WTC11 (cell line): ENCODE data around the gene TMEM52B. TPM values are rescaled to one million over a fixed set of nuclear protein-coding genes. Genes with fewer than 3 reads are reported as not detected.

Source experiments
- ATAC-seq: fragments of 200-7000 bp; cut with Tn5 transposase; 2 replicates; pipeline ENCODE4 v1.10.0; 2021; ENCODE audit warnings: mild to moderate bottlenecking, moderate library complexity
- CTCF ChIA-PET: fragments of 300-600 bp; sonication (Branson Sonifier 250); formaldehyde crosslinking; loops from one replicate; lab custom pipeline; 2021; ENCODE audit warnings: antibody characterized with exemption; lab: Charles Lee
- POLR2A ChIA-PET: fragments of 350-600 bp; sonication (Branson Sonifier 250); formaldehyde crosslinking; loops from one replicate; lab custom pipeline; 2021; ENCODE audit warnings: antibody characterized with exemption; lab: Charles Lee
- DNase-seq: peaks from one replicate; pipeline ENCODE4 v3.0.0; 2021; ENCODE audit warnings: low spot score
- H3K27ac Mint-ChIP-seq: 2 replicates; pipeline ENCODE4 v1.8.0; 2021; ENCODE audit warnings: mixed read lengths
- H3K27me3 Mint-ChIP-seq: 2 replicates; pipeline ENCODE4 v1.8.0; 2021; ENCODE audit warnings: low read depth, mild to moderate bottlenecking, moderate library complexity, mixed read lengths
- H3K36me3 Mint-ChIP-seq: 2 replicates; pipeline ENCODE4 v1.8.0; 2021; ENCODE audit warnings: mixed read lengths
- H3K4me1 Mint-ChIP-seq: 2 replicates; pipeline ENCODE4 v1.8.0; 2022; ENCODE audit warnings: mixed read lengths
- H3K4me3 Mint-ChIP-seq: 2 replicates; pipeline ENCODE4 v1.8.0; 2021; ENCODE audit warnings: mild to moderate bottlenecking, moderate library complexity, mixed read lengths
- H3K9me3 Mint-ChIP-seq: 2 replicates; pipeline ENCODE4 v1.8.0; 2021; ENCODE audit warnings: mixed read lengths
- FOXP1 ChIP-seq: sonication (generic); formaldehyde crosslinking; IDR thresholded peaks from 2 replicates; pipeline ENCODE4 v1.8.0; 2022; ENCODE audit warnings: missing genetic modification reagents, mild to moderate bottlenecking, moderate library complexity, borderline replicate concordance
- GTF2I ChIP-seq: fragments of 250-450 bp; sonication (Bioruptor Pico); conservative IDR thresholded peaks from 2 replicates; pipeline ENCODE4 v1.4.0; 2021; ENCODE audit warnings: mild to moderate bottlenecking
- JUN ChIP-seq: sonication (generic); formaldehyde crosslinking; IDR thresholded peaks from 2 replicates; pipeline ENCODE4 v1.8.0; 2023; ENCODE audit warnings: mild to moderate bottlenecking, missing genetic modification reagents
- MXD4 ChIP-seq: fragments of 250-450 bp; sonication (Bioruptor Pico); IDR thresholded peaks from 2 replicates; pipeline ENCODE4 v1.8.0; 2021; ENCODE audit warnings: mild to moderate bottlenecking, moderate library complexity, borderline replicate concordance
- NR2C2 ChIP-seq: sonication (generic); formaldehyde crosslinking; IDR thresholded peaks from 2 replicates; pipeline ENCODE4 v1.8.0; 2022; ENCODE audit warnings: mild to moderate bottlenecking, missing genetic modification reagents
- SMAD4 ChIP-seq: sonication (generic); formaldehyde crosslinking; IDR thresholded peaks from 2 replicates; pipeline ENCODE4 v1.8.0; 2022; ENCODE audit warnings: mild to moderate bottlenecking, missing genetic modification reagents
- ZNF121 ChIP-seq: sonication (generic); formaldehyde crosslinking; IDR thresholded peaks from 2 replicates; pipeline ENCODE4 v1.8.0; 2023; ENCODE audit warnings: missing genetic modification reagents
- ZNF416 ChIP-seq: fragments of 250-450 bp; sonication (Bioruptor Pico); IDR thresholded peaks from 2 replicates; pipeline ENCODE4 v1.9.0; 2021; ENCODE audit warnings: mild to moderate bottlenecking, inconsistent platforms
- total RNA-seq: library from RNA; stranded (reverse); gene quantifications from 3 replicates; pipeline ENCODE4 v1.2.3, GENCODE V29; 2021
- TF ChIP-seq, protein P1 (sequence below): fragments of 250-450 bp; sonication (Bioruptor Pico); conservative IDR thresholded peaks from 2 replicates; pipeline ENCODE4 v1.9.0; 2021; ENCODE audit warnings: mild to moderate bottlenecking
- TF ChIP-seq, protein P2 (sequence below): sonication (generic); formaldehyde crosslinking; IDR thresholded peaks from 2 replicates; pipeline ENCODE4 v1.8.0; 2023; ENCODE audit warnings: mild to moderate bottlenecking, missing genetic modification reagents
- TF ChIP-seq, protein P3 (sequence below): sonication (generic); formaldehyde crosslinking; IDR thresholded peaks from 2 replicates; pipeline ENCODE4 v1.8.1; 2023; ENCODE audit warnings: mild to moderate bottlenecking, moderate library complexity, missing genetic modification reagents
- TF ChIP-seq, protein P4 (sequence below): sonication (generic); formaldehyde crosslinking; IDR thresholded peaks from 2 replicates; pipeline ENCODE4 v1.8.0; 2023; ENCODE audit warnings: missing genetic modification reagents, mild to moderate bottlenecking, borderline replicate concordance
- TF ChIP-seq, protein P5 (sequence below): sonication (generic); formaldehyde crosslinking; IDR thresholded peaks from 2 replicates; pipeline ENCODE4 v1.8.0; 2022; ENCODE audit warnings: mild to moderate bottlenecking, missing genetic modification reagents
- TF ChIP-seq, protein P6 (sequence below): sonication (generic); formaldehyde crosslinking; IDR thresholded peaks from 2 replicates; pipeline ENCODE4 v1.8.1; 2023; ENCODE audit warnings: mild to moderate bottlenecking, missing genetic modification reagents
- TF ChIP-seq, protein P7 (sequence below): sonication (generic); formaldehyde crosslinking; IDR thresholded peaks from 2 replicates; pipeline ENCODE4 v1.8.1; 2023; ENCODE audit warnings: mild to moderate bottlenecking, missing genetic modification reagents, borderline replicate concordance
- TF ChIP-seq, protein P8 (sequence below): fragments of 200-600 bp; IDR thresholded peaks from 2 replicates; pipeline ENCODE4 v1.8.0; 2022; ENCODE audit warnings: antibody characterized with exemption

Gene TMEM52B
- total RNA-seq, 1 experiment from 2014 or later = not detected

DNA sequence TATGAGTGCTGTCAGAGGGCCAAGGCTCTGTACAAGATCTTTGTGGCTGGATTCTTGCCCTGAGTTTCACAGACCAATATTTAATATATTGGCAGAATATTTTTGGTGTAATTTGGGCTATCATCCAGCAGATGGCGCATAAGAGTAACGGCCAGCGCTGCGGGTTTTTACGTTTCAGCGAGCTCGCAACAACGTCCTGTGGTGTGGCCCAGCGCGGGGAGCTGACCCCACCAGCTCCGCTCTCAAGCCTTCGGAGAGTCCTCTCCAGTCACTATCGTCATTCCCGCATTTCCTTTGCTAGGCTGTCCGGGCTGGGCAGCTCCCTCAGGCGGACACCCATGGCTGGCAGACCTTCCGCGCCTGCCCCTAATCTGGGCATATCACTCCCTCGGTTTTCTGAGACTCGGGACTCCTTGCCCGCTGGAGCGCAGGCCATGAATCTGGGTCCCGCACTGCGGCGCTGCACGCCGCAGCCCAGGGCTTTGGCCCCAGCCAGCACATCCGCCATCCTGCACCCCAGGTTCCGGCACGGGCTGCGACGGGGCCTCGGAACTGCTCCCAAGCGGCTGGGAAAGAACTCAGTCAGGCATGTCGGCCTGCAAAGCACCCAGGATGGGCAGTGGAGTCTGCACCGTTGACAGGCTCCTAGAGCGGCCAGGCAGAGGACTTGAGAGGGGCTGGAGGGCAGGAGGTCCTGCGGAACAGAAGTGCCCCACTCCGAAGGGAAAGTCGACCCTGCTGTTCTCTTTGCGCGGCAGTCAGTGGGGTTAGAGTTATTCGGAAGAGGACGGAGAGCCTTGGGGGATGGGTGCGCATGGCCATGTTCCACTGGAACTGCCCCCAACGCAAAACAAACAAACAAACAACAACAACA lies 25.3 kb upstream of the TMEM52B start:
- POLR2A ChIA-PET = interaction anchor here (0.6 to 2.5 kb wide), 5 partner anchors 42 to 104 kb away, joined by 3 to 12 read pairs (median 3); partner anchors contain the start of gene GABARAPL1
- CTCF ChIA-PET = interaction anchor here (0.6 to 1.6 kb wide), 39 partner anchors 10 to 423 kb away, joined by 3 to 25 read pairs (median 4); partner anchors contain the start of genes CLEC12B, CLEC1A, CLEC1B and OLR1
- H3K27ac Mint-ChIP-seq = peak overlapping the region; percentile 90
- no peak for TF ChIP-seq JUN (CRISPR knock-in tag)
- no peak for TF ChIP-seq ZNF416 (CRISPR knock-in tag)
- TF ChIP-seq, protein P1, sequence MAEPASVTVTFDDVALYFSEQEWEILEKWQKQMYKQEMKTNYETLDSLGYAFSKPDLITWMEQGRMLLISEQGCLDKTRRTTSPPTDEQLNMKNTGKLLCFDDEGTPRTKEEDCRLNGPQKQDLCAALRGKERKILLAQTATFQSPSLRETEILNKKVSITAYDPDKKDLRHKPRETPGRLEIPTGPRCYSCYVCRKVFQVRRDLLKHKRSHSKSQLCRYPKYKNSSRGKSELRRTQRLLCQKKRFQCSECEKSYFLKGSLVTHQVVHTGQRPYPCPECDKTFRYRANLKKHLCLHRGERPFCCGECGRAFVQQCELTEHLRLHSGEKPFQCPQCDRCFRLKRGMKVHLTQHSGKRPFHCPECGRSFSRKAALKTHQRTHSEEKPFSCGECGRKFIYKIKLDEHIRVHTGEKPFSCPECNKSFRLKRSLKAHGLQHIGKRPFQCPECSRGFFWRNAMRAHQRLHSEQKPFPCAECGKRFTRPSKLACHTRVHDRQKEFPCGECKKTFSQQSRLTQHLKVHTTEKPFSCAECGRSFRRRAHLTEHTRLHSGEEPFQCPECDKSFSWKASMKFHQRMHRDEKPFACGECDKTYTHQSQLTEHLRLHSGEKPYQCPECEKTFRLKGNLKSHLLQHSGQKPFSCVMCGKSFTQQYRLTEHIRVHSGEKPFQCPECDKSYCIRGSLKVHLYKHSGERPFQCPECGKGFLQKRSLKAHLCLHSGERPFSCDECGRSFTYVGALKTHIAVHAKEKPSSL (CRISPR knock-in tag) = no peak
- TF ChIP-seq, protein P2, sequence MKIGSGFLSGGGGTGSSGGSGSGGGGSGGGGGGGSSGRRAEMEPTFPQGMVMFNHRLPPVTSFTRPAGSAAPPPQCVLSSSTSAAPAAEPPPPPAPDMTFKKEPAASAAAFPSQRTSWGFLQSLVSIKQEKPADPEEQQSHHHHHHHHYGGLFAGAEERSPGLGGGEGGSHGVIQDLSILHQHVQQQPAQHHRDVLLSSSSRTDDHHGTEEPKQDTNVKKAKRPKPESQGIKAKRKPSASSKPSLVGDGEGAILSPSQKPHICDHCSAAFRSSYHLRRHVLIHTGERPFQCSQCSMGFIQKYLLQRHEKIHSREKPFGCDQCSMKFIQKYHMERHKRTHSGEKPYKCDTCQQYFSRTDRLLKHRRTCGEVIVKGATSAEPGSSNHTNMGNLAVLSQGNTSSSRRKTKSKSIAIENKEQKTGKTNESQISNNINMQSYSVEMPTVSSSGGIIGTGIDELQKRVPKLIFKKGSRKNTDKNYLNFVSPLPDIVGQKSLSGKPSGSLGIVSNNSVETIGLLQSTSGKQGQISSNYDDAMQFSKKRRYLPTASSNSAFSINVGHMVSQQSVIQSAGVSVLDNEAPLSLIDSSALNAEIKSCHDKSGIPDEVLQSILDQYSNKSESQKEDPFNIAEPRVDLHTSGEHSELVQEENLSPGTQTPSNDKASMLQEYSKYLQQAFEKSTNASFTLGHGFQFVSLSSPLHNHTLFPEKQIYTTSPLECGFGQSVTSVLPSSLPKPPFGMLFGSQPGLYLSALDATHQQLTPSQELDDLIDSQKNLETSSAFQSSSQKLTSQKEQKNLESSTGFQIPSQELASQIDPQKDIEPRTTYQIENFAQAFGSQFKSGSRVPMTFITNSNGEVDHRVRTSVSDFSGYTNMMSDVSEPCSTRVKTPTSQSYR (CRISPR knock-in tag) = no peak
- TF ChIP-seq, protein P3, sequence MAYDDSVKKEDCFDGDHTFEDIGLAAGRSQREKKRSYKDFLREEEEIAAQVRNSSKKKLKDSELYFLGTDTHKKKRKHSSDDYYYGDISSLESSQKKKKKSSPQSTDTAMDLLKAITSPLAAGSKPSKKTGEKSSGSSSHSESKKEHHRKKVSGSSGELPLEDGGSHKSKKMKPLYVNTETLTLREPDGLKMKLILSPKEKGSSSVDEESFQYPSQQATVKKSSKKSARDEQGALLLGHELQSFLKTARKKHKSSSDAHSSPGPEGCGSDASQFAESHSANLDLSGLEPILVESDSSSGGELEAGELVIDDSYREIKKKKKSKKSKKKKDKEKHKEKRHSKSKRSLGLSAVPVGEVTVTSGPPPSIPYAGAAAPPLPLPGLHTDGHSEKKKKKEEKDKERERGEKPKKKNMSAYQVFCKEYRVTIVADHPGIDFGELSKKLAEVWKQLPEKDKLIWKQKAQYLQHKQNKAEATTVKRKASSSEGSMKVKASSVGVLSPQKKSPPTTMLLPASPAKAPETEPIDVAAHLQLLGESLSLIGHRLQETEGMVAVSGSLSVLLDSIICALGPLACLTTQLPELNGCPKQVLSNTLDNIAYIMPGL (CRISPR knock-in tag) = peak; percentile 96
- no peak for TF ChIP-seq GTF2I (CRISPR knock-in tag)
- TF ChIP-seq SMAD4 (CRISPR knock-in tag) = no peak
- TF ChIP-seq, protein P4, sequence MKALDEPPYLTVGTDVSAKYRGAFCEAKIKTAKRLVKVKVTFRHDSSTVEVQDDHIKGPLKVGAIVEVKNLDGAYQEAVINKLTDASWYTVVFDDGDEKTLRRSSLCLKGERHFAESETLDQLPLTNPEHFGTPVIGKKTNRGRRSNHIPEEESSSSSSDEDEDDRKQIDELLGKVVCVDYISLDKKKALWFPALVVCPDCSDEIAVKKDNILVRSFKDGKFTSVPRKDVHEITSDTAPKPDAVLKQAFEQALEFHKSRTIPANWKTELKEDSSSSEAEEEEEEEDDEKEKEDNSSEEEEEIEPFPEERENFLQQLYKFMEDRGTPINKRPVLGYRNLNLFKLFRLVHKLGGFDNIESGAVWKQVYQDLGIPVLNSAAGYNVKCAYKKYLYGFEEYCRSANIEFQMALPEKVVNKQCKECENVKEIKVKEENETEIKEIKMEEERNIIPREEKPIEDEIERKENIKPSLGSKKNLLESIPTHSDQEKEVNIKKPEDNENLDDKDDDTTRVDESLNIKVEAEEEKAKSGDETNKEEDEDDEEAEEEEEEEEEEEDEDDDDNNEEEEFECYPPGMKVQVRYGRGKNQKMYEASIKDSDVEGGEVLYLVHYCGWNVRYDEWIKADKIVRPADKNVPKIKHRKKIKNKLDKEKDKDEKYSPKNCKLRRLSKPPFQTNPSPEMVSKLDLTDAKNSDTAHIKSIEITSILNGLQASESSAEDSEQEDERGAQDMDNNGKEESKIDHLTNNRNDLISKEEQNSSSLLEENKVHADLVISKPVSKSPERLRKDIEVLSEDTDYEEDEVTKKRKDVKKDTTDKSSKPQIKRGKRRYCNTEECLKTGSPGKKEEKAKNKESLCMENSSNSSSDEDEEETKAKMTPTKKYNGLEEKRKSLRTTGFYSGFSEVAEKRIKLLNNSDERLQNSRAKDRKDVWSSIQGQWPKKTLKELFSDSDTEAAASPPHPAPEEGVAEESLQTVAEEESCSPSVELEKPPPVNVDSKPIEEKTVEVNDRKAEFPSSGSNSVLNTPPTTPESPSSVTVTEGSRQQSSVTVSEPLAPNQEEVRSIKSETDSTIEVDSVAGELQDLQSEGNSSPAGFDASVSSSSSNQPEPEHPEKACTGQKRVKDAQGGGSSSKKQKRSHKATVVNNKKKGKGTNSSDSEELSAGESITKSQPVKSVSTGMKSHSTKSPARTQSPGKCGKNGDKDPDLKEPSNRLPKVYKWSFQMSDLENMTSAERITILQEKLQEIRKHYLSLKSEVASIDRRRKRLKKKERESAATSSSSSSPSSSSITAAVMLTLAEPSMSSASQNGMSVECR (CRISPR knock-in tag) = 0 out of 2 replicates have a peak, but pooled peaks have one; percentile 59
- TF ChIP-seq, protein P5, sequence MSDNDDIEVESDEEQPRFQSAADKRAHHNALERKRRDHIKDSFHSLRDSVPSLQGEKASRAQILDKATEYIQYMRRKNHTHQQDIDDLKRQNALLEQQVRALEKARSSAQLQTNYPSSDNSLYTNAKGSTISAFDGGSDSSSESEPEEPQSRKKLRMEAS (CRISPR knock-in tag) = peak; percentile 66
- TF ChIP-seq MXD4 (CRISPR knock-in tag) = no peak
- TF ChIP-seq, protein P6, sequence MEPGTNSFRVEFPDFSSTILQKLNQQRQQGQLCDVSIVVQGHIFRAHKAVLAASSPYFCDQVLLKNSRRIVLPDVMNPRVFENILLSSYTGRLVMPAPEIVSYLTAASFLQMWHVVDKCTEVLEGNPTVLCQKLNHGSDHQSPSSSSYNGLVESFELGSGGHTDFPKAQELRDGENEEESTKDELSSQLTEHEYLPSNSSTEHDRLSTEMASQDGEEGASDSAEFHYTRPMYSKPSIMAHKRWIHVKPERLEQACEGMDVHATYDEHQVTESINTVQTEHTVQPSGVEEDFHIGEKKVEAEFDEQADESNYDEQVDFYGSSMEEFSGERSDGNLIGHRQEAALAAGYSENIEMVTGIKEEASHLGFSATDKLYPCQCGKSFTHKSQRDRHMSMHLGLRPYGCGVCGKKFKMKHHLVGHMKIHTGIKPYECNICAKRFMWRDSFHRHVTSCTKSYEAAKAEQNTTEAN = 0 out of 2 replicates have a peak, but pooled peaks have one; percentile 41
- no peak for TF ChIP-seq NR2C2 (CRISPR knock-in tag)
- TF ChIP-seq, protein P7, sequence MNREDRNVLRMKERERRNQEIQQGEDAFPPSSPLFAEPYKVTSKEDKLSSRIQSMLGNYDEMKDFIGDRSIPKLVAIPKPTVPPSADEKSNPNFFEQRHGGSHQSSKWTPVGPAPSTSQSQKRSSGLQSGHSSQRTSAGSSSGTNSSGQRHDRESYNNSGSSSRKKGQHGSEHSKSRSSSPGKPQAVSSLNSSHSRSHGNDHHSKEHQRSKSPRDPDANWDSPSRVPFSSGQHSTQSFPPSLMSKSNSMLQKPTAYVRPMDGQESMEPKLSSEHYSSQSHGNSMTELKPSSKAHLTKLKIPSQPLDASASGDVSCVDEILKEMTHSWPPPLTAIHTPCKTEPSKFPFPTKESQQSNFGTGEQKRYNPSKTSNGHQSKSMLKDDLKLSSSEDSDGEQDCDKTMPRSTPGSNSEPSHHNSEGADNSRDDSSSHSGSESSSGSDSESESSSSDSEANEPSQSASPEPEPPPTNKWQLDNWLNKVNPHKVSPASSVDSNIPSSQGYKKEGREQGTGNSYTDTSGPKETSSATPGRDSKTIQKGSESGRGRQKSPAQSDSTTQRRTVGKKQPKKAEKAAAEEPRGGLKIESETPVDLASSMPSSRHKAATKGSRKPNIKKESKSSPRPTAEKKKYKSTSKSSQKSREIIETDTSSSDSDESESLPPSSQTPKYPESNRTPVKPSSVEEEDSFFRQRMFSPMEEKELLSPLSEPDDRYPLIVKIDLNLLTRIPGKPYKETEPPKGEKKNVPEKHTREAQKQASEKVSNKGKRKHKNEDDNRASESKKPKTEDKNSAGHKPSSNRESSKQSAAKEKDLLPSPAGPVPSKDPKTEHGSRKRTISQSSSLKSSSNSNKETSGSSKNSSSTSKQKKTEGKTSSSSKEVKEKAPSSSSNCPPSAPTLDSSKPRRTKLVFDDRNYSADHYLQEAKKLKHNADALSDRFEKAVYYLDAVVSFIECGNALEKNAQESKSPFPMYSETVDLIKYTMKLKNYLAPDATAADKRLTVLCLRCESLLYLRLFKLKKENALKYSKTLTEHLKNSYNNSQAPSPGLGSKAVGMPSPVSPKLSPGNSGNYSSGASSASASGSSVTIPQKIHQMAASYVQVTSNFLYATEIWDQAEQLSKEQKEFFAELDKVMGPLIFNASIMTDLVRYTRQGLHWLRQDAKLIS = no peak
- TF ChIP-seq FOXP1 (CRISPR knock-in tag) = peak; percentile 95
- TF ChIP-seq ZNF121 (CRISPR knock-in tag) = peak; percentile 42; the same call in 1 of the 2 replicates
- TF ChIP-seq, protein P8, sequence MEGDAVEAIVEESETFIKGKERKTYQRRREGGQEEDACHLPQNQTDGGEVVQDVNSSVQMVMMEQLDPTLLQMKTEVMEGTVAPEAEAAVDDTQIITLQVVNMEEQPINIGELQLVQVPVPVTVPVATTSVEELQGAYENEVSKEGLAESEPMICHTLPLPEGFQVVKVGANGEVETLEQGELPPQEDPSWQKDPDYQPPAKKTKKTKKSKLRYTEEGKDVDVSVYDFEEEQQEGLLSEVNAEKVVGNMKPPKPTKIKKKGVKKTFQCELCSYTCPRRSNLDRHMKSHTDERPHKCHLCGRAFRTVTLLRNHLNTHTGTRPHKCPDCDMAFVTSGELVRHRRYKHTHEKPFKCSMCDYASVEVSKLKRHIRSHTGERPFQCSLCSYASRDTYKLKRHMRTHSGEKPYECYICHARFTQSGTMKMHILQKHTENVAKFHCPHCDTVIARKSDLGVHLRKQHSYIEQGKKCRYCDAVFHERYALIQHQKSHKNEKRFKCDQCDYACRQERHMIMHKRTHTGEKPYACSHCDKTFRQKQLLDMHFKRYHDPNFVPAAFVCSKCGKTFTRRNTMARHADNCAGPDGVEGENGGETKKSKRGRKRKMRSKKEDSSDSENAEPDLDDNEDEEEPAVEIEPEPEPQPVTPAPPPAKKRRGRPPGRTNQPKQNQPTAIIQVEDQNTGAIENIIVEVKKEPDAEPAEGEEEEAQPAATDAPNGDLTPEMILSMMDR = peak; percentile 84

More for the DNA sequence above, 25.3 kb upstream of the TMEM52B start:
- H3K9me3 Mint-ChIP-seq = no peaks in the 10 kb centered on the region
- H3K4me3 Mint-ChIP-seq = peak overlapping the region; percentile 81
- peaks cover 7% of the 10 kb centered on the region for H3K4me1 Mint-ChIP-seq
- ATAC-seq = peak; percentile 91
- H3K36me3 Mint-ChIP-seq = no peaks in the 10 kb centered on the region
- no peaks in the 10 kb centered on the region; the same call in 1 of the 2 replicates for H3K27me3 Mint-ChIP-seq
- peak; percentile 73 for DNase-seq
